Transverse colon (tissue), 4 donors: ENCODE data around the gene C19orf25. TPM values are rescaled to one million over a fixed set of nuclear protein-coding genes. Genes with fewer than 3 reads are reported as not detected.

Experiments used
- DNase-seq: peaks from one replicate; pipeline ENCODE4 v3.0.0-alpha.2; 2019
- H3K27ac ChIP-seq, 4 donors: fragments of 200-600 bp; sonication (generic); 2 replicates each; pipeline ENCODE4 v1.5.1; 2016 to 2018; ENCODE audit warnings: inconsistent platforms in 4 of 4
- H3K27me3 ChIP-seq: fragments of 200-600 bp; sonication (generic); 2 replicates; pipeline ENCODE4 v1.5.1; 2017; ENCODE audit warnings: inconsistent platforms
- H3K36me3 ChIP-seq, 4 donors: fragments of 200-600 bp; sonication (generic); 2 replicates each; pipeline ENCODE4 v1.5.1; 2017 to 2019; ENCODE audit warnings: inconsistent platforms in 4 of 4
- H3K4me1 ChIP-seq, 4 donors: fragments of 200-600 bp; sonication (generic); 2 replicates each; pipeline ENCODE4 v1.5.1; 2017 to 2020; ENCODE audit warnings: inconsistent platforms in 4 of 4
- H3K4me3 ChIP-seq, 4 donors: fragments of 200-600 bp; sonication (generic); 1 replicate in 1 of 4; 2 replicates in 3 of 4; pipeline versions ENCODE4 v1.5.1 to v1.6.1; 2017 to 2019; ENCODE audit warnings: inconsistent platforms in 4 of 4
- H3K9me3 ChIP-seq, 2 donors: fragments of 200-600 bp; sonication (generic); 2 replicates each; pipeline ENCODE4 v1.5.1; 2017 to 2019; ENCODE audit warnings: inconsistent platforms in 2 of 2
- EP300 ChIP-seq: sonication (generic); formaldehyde crosslinking; IDR thresholded peaks from one replicate; pipeline ENCODE4 v1.6.1; 2017; ENCODE audit warnings: antibody characterized with exemption, low read depth
- POLR2A ChIP-seq: fragments of 450-650 bp; IDR thresholded peaks from one replicate; pipeline ENCODE4 v1.6.1; 2016; ENCODE audit warnings: antibody characterized with exemption, mild to moderate bottlenecking, moderate library complexity
- POLR2AphosphoS5 ChIP-seq, 3 donors: sonication (generic); formaldehyde crosslinking; IDR thresholded peaks; one replicate each; pipeline ENCODE4 v1.6.1; 2016; ENCODE audit warnings: antibody characterized with exemption in 3 of 3
- WGBS, 2 donors: methylation state at CpG; one replicate each; pipeline ENCODE4 v1.1.5; 2018; ENCODE audit warnings: low coverage in 1 of 2; 5-methylcytosine and 5-hydroxymethylcytosine counted together
- in situ Hi-C, 4 donors: fragments of 200-750 bp; cut with MboI; loops; one replicate each; pipeline versions ENCODE4 v1.15.0 to v1.15.1; 2017; ENCODE audit warnings: low sequenced_read_pairs in 3 of 4, low pct_ligation_motif_present in 1 of 4, low pct_unique_long_range_greater_than_20kb in 1 of 4
- intact Hi-C: fragments of 100-400 bp; cut with DNase I; formaldehyde crosslinking; loops from one replicate; pipeline ENCODE4 v1.15.1; 2023; ENCODE audit warnings: low total_unique reads
- total RNA-seq, 4 donors: library from RNA; depleted of rRNA; stranded (reverse); fragments of >200 nt; gene quantifications; one replicate each; pipeline ENCODE4 v1.1.0, GENCODE V29; 2016
- TF ChIP-seq, protein P1 (sequence below), 5 experiments: fragments of 200-600 bp in 3 of 5; fragments of 450-650 bp in 2 of 5; sonication (generic) in 3 of 5; IDR thresholded peaks; 1 replicate in 2 of 5; 2 replicates in 3 of 5; pipeline ENCODE4 v1.5.1; 2016 to 2017; ENCODE audit warnings: antibody characterized with exemption in 5 of 5, inconsistent platforms in 3 of 5, mild to moderate bottlenecking in 2 of 5, moderate library complexity in 1 of 5

C19orf25 gene
- total RNA-seq, 4 donors from 2014 or later: 36.2 to 89.2 (median 46.0) TPM

DNA sequence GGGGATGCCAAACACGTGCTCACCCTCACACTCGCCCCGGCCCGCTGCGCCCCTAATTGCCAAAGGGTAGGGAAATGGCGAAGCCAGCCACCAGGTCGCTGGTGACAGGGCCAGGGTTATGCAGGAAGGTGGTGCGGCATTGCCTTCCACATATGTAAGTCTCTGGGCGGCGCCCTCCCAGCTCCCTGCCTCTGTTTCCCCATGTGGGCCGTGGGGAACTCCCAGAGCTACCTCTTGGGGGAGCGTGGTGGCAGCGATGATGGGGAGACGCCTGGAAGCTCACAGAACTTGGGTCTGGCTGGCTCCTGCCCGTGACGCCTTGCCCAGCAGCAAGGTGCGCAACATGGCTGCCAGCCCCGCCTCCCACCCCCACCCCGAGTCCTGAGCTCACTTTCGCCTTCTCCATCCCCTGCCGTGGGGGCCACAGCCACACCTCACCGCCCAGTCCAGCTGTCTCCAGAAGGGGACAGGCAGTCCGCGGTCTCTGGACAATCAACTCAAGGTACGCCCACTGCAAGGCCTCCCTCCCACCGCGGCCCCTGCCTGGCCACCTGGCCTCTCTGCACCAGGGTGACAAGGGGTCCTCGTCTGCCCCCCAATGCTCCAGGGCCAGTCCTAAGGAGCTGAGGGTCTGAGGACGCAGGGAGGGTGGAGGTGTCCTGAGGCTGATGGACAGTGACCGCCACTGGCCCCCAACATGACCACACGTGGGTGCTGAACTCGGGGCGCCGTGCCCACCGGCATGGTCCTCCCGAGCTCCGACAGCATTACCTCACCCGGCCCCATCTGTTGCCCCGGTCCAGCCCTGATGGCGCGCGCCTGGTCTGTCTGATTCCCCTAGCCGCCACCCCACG, 6.6 kb downstream of the C19orf25 start:
- intact Hi-C loops: no loop called here
- no peak for DNase-seq
- no peak overlapping the region for H3K4me3 ChIP-seq
- H3K4me1 ChIP-seq: peaks cover 31 to 48% (median 43%) of the 10 kb centered on the region in 4 donors
- peaks cover 0 to 6% (median 0%) of the 10 kb centered on the region in 4 donors for H3K36me3 ChIP-seq
- H3K27ac ChIP-seq: no peak overlapping the region
- no peaks in the 10 kb centered on the region for H3K9me3 ChIP-seq
- 60 to 62% methylated on average over 1 to 43 of the region's 44 CpGs for WGBS, 2 donors
- H3K27me3 ChIP-seq: peaks cover 66% of the 10 kb centered on the region
- TF ChIP-seq POLR2AphosphoS5 (IDR thresholded peaks at IDR 0.05) (no peak), EP300 (no peak), POLR2A (no peak)
- TF ChIP-seq, protein P1, sequence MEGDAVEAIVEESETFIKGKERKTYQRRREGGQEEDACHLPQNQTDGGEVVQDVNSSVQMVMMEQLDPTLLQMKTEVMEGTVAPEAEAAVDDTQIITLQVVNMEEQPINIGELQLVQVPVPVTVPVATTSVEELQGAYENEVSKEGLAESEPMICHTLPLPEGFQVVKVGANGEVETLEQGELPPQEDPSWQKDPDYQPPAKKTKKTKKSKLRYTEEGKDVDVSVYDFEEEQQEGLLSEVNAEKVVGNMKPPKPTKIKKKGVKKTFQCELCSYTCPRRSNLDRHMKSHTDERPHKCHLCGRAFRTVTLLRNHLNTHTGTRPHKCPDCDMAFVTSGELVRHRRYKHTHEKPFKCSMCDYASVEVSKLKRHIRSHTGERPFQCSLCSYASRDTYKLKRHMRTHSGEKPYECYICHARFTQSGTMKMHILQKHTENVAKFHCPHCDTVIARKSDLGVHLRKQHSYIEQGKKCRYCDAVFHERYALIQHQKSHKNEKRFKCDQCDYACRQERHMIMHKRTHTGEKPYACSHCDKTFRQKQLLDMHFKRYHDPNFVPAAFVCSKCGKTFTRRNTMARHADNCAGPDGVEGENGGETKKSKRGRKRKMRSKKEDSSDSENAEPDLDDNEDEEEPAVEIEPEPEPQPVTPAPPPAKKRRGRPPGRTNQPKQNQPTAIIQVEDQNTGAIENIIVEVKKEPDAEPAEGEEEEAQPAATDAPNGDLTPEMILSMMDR (IDR thresholded peaks at IDR 0.05): no peak
- in situ Hi-C loops: no loop called here

DNA sequence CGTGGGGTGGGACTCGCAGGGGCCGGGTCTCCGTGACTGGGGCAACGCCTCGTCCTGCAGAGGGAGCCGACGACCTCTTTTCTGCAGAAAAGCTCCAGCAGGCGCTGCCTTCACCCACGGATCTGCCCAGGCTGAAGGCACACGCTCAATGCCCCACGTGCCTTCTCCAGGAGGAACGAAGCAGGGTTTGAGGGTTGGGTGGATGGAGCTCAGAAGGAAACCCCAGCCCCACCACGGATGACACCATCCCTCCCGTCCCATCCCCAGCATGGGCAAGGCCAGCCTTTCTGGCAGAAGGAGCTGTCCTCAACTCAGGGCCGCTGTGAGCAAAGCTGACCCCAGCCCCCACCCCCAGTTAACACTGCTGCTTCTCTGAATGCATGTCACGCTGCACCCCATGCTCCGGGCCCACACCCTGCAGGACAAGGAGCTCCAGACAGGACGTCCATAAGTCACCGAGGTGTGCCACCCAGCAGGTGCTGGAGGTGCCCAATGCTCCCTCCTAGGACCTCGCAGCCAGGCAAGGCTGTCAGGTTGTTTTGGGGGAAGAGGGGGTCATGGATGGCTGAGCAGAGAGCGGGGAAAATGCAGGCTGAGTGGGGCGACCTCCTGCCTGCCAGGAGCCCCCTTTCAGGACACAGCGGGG, 7.4 kb downstream of the C19orf25 start:
- no peak for DNase-seq
- Histone ChIP-seq H3K4me3 (peak overlapping the region in 1 of 4 donors; percentile 45), H3K27me3 (peaks cover 75% of the 10 kb centered on the region), H3K4me1 (peaks cover 33 to 54% (median 47%) of the 10 kb centered on the region in 4 donors), H3K9me3 (no peaks in the 10 kb centered on the region), H3K27ac (no peak overlapping the region), H3K36me3 (peaks cover 0 to 6% (median 0%) of the 10 kb centered on the region in 4 donors)
- intact Hi-C loops: no loop called here
- WGBS, 2 donors: 17 to 100% methylated on average over 1 to 23 of the region's 24 CpGs
- in situ Hi-C loops: no loop called here
- no peak for TF ChIP-seq POLR2AphosphoS5 (IDR thresholded peaks at IDR 0.05)
- TF ChIP-seq POLR2A: no peak
- TF ChIP-seq EP300: no peak
- TF ChIP-seq, protein P1 (IDR thresholded peaks at IDR 0.05): no peak

- intact Hi-C loops (no loop called here), in situ Hi-C loops (no loop called here)
- no peak for DNase-seq
- Histone ChIP-seq H3K4me3 (peak overlapping the region in 3 of 4 donors; percentile 1 to 45 (median 23)), H3K27me3 (peaks cover 80% of the 10 kb centered on the region), H3K27ac (no peak overlapping the region), H3K4me1 (peaks cover 33 to 58% (median 49%) of the 10 kb centered on the region in 4 donors), H3K36me3 (peaks cover 0 to 3% (median 0%) of the 10 kb centered on the region in 4 donors), H3K9me3 (no peaks in the 10 kb centered on the region)
- TF ChIP-seq POLR2A (no peak), EP300 (no peak), POLR2AphosphoS5 (IDR thresholded peaks at IDR 0.05) (no peak)
- TF ChIP-seq, protein P1 (IDR thresholded peaks at IDR 0.05): no peak
- WGBS, 2 donors: 4% methylated on average over 8 of the region's 28 CpGs; no CpG with 5 or more reads in 1 of the 2 donors
Measured at GRCh38 chr19:1471010-1471514, 8.0 kb downstream of the C19orf25 start.
